Measurements from ENCODE around the gene PINK1.
"Not testable (repeated sequence)": the region's sequence is repeated elsewhere in the genome, so short reads cannot be mapped to it uniquely, and the experiment has no call there.

PINK1 gene

GRCh38 chr1:20645414-20645813 lies 12.2 kb downstream of the PINK1 start:
- no peak for DNase-seq (ENCODE audit: low read depth)

GRCh38 chr1:20648438-20648837 lies 15.2 kb downstream of the PINK1 start:
- no peak for DNase-seq (ENCODE audit: low read depth)

- no peak for DNase-seq (ENCODE audit: low read depth)
These were observed 15.7 kb downstream of the PINK1 start for GRCh38 chr1:20648946-20649345.

GRCh38 chr1:20652300-20652699 lies 19.0 kb downstream of the PINK1 start:
- no peak for DNase-seq (ENCODE audit: low read depth)

GRCh38 chr1:20654104-20654690 lies 20.9 kb downstream of the PINK1 start:
- DNase-seq (ENCODE audit: low read depth): no peak

GRCh38 chr1:20657024-20657423 lies 23.8 kb downstream of the PINK1 start:
- DNase-seq (ENCODE audit: low read depth): no peak

- DNase-seq (ENCODE audit: low read depth): no peak
These were observed 25.1 kb downstream of the PINK1 start for GRCh38 chr1:20658166-20658915.

- no peak for DNase-seq (ENCODE audit: low read depth)
These were observed 27.1 kb downstream of the PINK1 start for GRCh38 chr1:20660363-20660762.

- no peak for DNase-seq (ENCODE audit: low read depth)
These were observed 27.6 kb downstream of the PINK1 start for GRCh38 chr1:20660847-20661206.

- DNase-seq (ENCODE audit: low read depth): peak; percentile 98
These were observed 28.2 kb downstream of the PINK1 start, which contains the start of gene DDOST for GRCh38 chr1:20661207-20662109. DDOST (minus strand) TSS chr1:20661369; CDS start chr1:20661350, 19 bp downstream.

GRCh38 chr1:20662110-20662475 lies 28.8 kb downstream of the PINK1 start:
- no peak for DNase-seq (ENCODE audit: low read depth)

GRCh38 chr1:20663365-20663764 lies 30.1 kb downstream of the PINK1 start:
- no peak for DNase-seq (ENCODE audit: low read depth)

GRCh38 chr1:20663969-20664715 lies 30.9 kb downstream of the PINK1 start:
- DNase-seq (ENCODE audit: low read depth): no peak

GRCh38 chr1:20665726-20666125 lies 32.5 kb downstream of the PINK1 start:
- DNase-seq (ENCODE audit: low read depth): no peak

GRCh38 chr1:20666146-20666545 lies 32.9 kb downstream of the PINK1 start:
- DNase-seq (ENCODE audit: low read depth): no peak

GRCh38 chr1:20666804-20667203 lies 33.5 kb downstream of the PINK1 start:
- peak; percentile 21 for DNase-seq (ENCODE audit: low read depth)

GRCh38 chr1:20668581-20668980 lies 35.3 kb downstream of the PINK1 start:
- no peak for DNase-seq (ENCODE audit: low read depth)

GRCh38 chr1:20670936-20671335 lies 37.7 kb downstream of the PINK1 start:
- no peak for DNase-seq (ENCODE audit: low read depth)

- no peak for DNase-seq (ENCODE audit: low read depth)
These were observed 39.0 kb downstream of the PINK1 start for GRCh38 chr1:20672265-20672632.

- DNase-seq (ENCODE audit: low read depth): not testable (repeated sequence)
These were observed 40.4 kb downstream of the PINK1 start for GRCh38 chr1:20673626-20674025.

- DNase-seq (ENCODE audit: low read depth): no peak
These were observed 45.3 kb downstream of the PINK1 start for GRCh38 chr1:20678599-20678998.

GRCh38 chr1:20680269-20680668 lies 47.0 kb downstream of the PINK1 start:
- DNase-seq (ENCODE audit: low read depth): no peak
